NK-92 treated with Interleukin-12 subunit alpha and Interleukin-12 subunit beta, amount 100 ng/mL, for 24 hours (cell line): ENCODE data around the gene SRPK1.

ENCODE experiments used
- DNase-seq: peaks from one replicate; lab custom pipeline; 2025; lab: John Stamatoyannopoulos, UW

Gene SRPK1

GRCh38 chr6:35898003-35898402 is 22.9 kb downstream of the SRPK1 start:
- no peak for DNase-seq

- DNase-seq: no peak
These were observed 23.4 kb downstream of the SRPK1 start for GRCh38 chr6:35897486-35897885.

- no peak for DNase-seq
These were observed 23.9 kb downstream of the SRPK1 start for GRCh38 chr6:35897036-35897435.

GRCh38 chr6:35896228-35896627 is 24.7 kb downstream of the SRPK1 start:
- no peak for DNase-seq

- no peak for DNase-seq
These were observed 25.3 kb downstream of the SRPK1 start for GRCh38 chr6:35895560-35895959.

- no peak for DNase-seq
These were observed 26.1 kb downstream of the SRPK1 start for GRCh38 chr6:35894776-35895175.

GRCh38 chr6:35893246-35893645 is 27.7 kb downstream of the SRPK1 start:
- DNase-seq: no peak

- DNase-seq: no peak
These were observed 28.4 kb downstream of the SRPK1 start for GRCh38 chr6:35892482-35892881.

GRCh38 chr6:35879151-35879550 is 41.7 kb downstream of the SRPK1 start:
- DNase-seq: no peak

GRCh38 chr6:35876902-35877301 is 44.0 kb downstream of the SRPK1 start:
- DNase-seq: no peak

GRCh38 chr6:35874730-35875129 is 46.2 kb downstream of the SRPK1 start:
- DNase-seq: no peak

GRCh38 chr6:35859367-35859766 is 61.5 kb downstream of the SRPK1 start:
- DNase-seq: no peak

GRCh38 chr6:35857853-35858252 is 63.0 kb downstream of the SRPK1 start:
- no peak for DNase-seq

GRCh38 chr6:35856250-35856649 is 64.6 kb downstream of the SRPK1 start:
- no peak for DNase-seq

GRCh38 chr6:35852994-35853393 is 67.9 kb downstream of the SRPK1 start:
- DNase-seq: no peak

- no peak for DNase-seq
These were observed 70.7 kb downstream of the SRPK1 start for GRCh38 chr6:35850208-35850607.

- no peak for DNase-seq
These were observed 76.6 kb downstream of the SRPK1 start for GRCh38 chr6:35844290-35844689.

GRCh38 chr6:35842381-35842780 is 78.5 kb downstream of the SRPK1 start:
- DNase-seq: no peak

GRCh38 chr6:35839019-35839418 is 81.9 kb downstream of the SRPK1 start:
- DNase-seq: no peak

- DNase-seq: no peak
These were observed 87.4 kb downstream of the SRPK1 start for GRCh38 chr6:35833536-35833935.

- no peak for DNase-seq
These were observed 89.5 kb downstream of the SRPK1 start for GRCh38 chr6:35831257-35832007.

- no peak for DNase-seq
These were observed 91.6 kb downstream of the SRPK1 start for GRCh38 chr6:35829306-35829705.

- no peak for DNase-seq
These were observed 96.2 kb downstream of the SRPK1 start for GRCh38 chr6:35824552-35825192.

- DNase-seq: no peak
These were observed 97.3 kb downstream of the SRPK1 start for GRCh38 chr6:35823601-35824000.
